H9 (cell line): ENCODE measurements around the gene INO80. TPM values are rescaled to one million over a fixed set of nuclear protein-coding genes. Genes with fewer than 3 reads are reported as not detected.

Experiments
- DNase-seq: peaks from one replicate; pipeline ENCODE4 v3.0.0-alpha.2; 2017
- H2AFZ ChIP-seq: one replicate; pipeline ENCODE4 v1.6.1; 2013; ENCODE audit warnings: mild to moderate bottlenecking, low read length, control low read depth, moderate library complexity
- H2AK5ac ChIP-seq: 2 replicates; pipeline ENCODE4 v1.6.1; 2013; ENCODE audit warnings: low read length, control low read depth, mixed read lengths; ENCODE audit not compliant: insufficient read length
- H2BK120ac ChIP-seq: one replicate; pipeline ENCODE4 v1.6.1; 2013; ENCODE audit warnings: low read depth, mild to moderate bottlenecking, low read length, control low read depth, inconsistent platforms; ENCODE audit not compliant: poor library complexity, severe bottlenecking
- H2BK12ac ChIP-seq: 2 replicates; pipeline ENCODE4 v1.6.1; 2013; ENCODE audit warnings: low read length, control low read depth, mixed read lengths, low read depth; ENCODE audit not compliant: insufficient read length
- H2BK15ac ChIP-seq: 2 replicates; pipeline ENCODE4 v1.6.1; 2013; ENCODE audit warnings: low read depth, low read length, control low read depth
- H2BK20ac ChIP-seq: one replicate; pipeline ENCODE4 v1.6.1; 2013; ENCODE audit warnings: low read depth, mild to moderate bottlenecking, low read length, control low read depth, inconsistent platforms; ENCODE audit not compliant: poor library complexity, severe bottlenecking
- H2BK5ac ChIP-seq: 2 replicates; pipeline ENCODE4 v1.6.1; 2013; ENCODE audit warnings: low read length, control low read depth, mixed read lengths; ENCODE audit not compliant: insufficient read length
- H3K14ac ChIP-seq: 2 replicates; pipeline ENCODE4 v1.6.1; 2013; ENCODE audit warnings: low read length, control low read depth; ENCODE audit not compliant: insufficient read depth
- H3K18ac ChIP-seq: 2 replicates; pipeline ENCODE4 v1.6.1; 2013; ENCODE audit warnings: low read depth, mild to moderate bottlenecking, mixed read lengths, low read length, control low read depth; ENCODE audit not compliant: insufficient read length
- H3K23ac ChIP-seq: 2 replicates; pipeline ENCODE4 v1.6.1; 2013; ENCODE audit warnings: low read length, control low read depth, mixed read lengths, low read depth; ENCODE audit not compliant: insufficient read length
- H3K23me2 ChIP-seq: 2 replicates; pipeline ENCODE4 v1.6.1; 2013; ENCODE audit warnings: low read depth, mild to moderate bottlenecking, mixed read lengths, low read length, control low read depth; ENCODE audit not compliant: insufficient read length, poor library complexity, severe bottlenecking
- H3K27ac ChIP-seq: 2 replicates; pipeline ENCODE4 v1.5.1; 2013; ENCODE audit warnings: low read length, control low read depth, mixed read lengths, low read depth; ENCODE audit not compliant: insufficient read length
- H3K27me3 ChIP-seq: 2 replicates; pipeline ENCODE4 v1.6.1; 2013; ENCODE audit warnings: low read length, control low read depth, inconsistent platforms; ENCODE audit not compliant: insufficient read depth
- H3K4ac ChIP-seq: 2 replicates; pipeline ENCODE4 v1.6.1; 2013; ENCODE audit warnings: low read depth, mild to moderate bottlenecking, control low read depth, inconsistent platforms, low read length, moderate library complexity
- H3K4me1 ChIP-seq: 2 replicates; pipeline ENCODE4 v1.6.1; 2013; ENCODE audit warnings: low read length, control low read depth, inconsistent platforms; ENCODE audit not compliant: insufficient read depth
- H3K4me2 ChIP-seq: 2 replicates; pipeline ENCODE4 v1.6.1; 2013; ENCODE audit warnings: low read length, control low read depth, mixed read lengths; ENCODE audit not compliant: insufficient read length, insufficient read depth
- H3K56ac ChIP-seq: 2 replicates; pipeline ENCODE4 v1.6.1; 2013; ENCODE audit warnings: low read depth, mild to moderate bottlenecking, mixed read lengths, low read length, control low read depth; ENCODE audit not compliant: insufficient read length
- H3K79me1 ChIP-seq: 2 replicates; pipeline ENCODE4 v1.6.1; 2013; ENCODE audit warnings: low read depth, mild to moderate bottlenecking, moderate library complexity, low read length, control low read depth, inconsistent platforms; ENCODE audit not compliant: insufficient read depth, poor library complexity, severe bottlenecking
- H3K79me2 ChIP-seq: 2 replicates; pipeline ENCODE4 v1.6.1; 2013; ENCODE audit warnings: low read length, control low read depth, inconsistent platforms; ENCODE audit not compliant: insufficient read depth
- H3K9ac ChIP-seq: 2 replicates; pipeline ENCODE4 v1.6.1; 2013; ENCODE audit warnings: low read length, control low read depth, mixed read lengths; ENCODE audit not compliant: insufficient read length; ENCODE audit errors: extremely low read depth
- H3K9me3 ChIP-seq: one replicate; pipeline ENCODE4 v1.6.1; 2013; ENCODE audit warnings: low read depth, low read length, inconsistent platforms; ENCODE audit not compliant: control insufficient read depth
- H3T11ph ChIP-seq: one replicate; pipeline ENCODE4 v1.6.1; 2013; ENCODE audit warnings: mild to moderate bottlenecking, low read length, control low read depth, inconsistent platforms
- H4K20me1 ChIP-seq: one replicate; pipeline ENCODE4 v1.6.1; 2013; ENCODE audit not compliant: control insufficient read depth, insufficient read length, insufficient read depth
- H4K5ac ChIP-seq: 2 replicates; pipeline ENCODE4 v1.6.1; 2013; ENCODE audit warnings: low read depth, mild to moderate bottlenecking, mixed read lengths, low read length, control low read depth; ENCODE audit not compliant: insufficient read length
- H4K8ac ChIP-seq: replicated peaks from 2 replicates; pipeline ENCODE4 v1.6.1; 2013; ENCODE audit warnings: low read length, control low read depth, mixed read lengths, low read depth; ENCODE audit not compliant: insufficient read length
- H4K91ac ChIP-seq: 2 replicates; pipeline ENCODE4 v1.6.1; 2013; ENCODE audit warnings: low read depth, mild to moderate bottlenecking, moderate library complexity, mixed read lengths, low read length, control low read depth; ENCODE audit not compliant: insufficient read length
- H3K27ac Mint-ChIP-seq, 3 experiments: 2 replicates in 2 of 3; 3 replicates in 1 of 3; pipeline ENCODE4 v1.8.0; 2020 to 2021; ENCODE audit warnings: mixed read lengths in 3 of 3, mild to moderate bottlenecking in 1 of 3, moderate library complexity in 1 of 3
- H3K27me3 Mint-ChIP-seq: 2 replicates; pipeline ENCODE4 v1.8.0; 2021; ENCODE audit warnings: low read depth, mild to moderate bottlenecking, moderate library complexity, mixed read lengths
- H3K36me3 Mint-ChIP-seq, 3 experiments: 2 replicates in 2 of 3; 3 replicates in 1 of 3; pipeline ENCODE4 v1.8.0; 2020 to 2021; ENCODE audit warnings: low read depth in 3 of 3, mixed read lengths in 3 of 3; ENCODE audit not compliant: insufficient read depth in 1 of 3
- H3K4me1 Mint-ChIP-seq, 2 experiments: 2 replicates each; pipeline ENCODE4 v1.8.0; 2020; ENCODE audit warnings: mixed read lengths in 2 of 2
- H3K4me3 Mint-ChIP-seq, 2 experiments: 2 replicates in 1 of 2; 3 replicates in 1 of 2; pipeline ENCODE4 v1.8.0; 2020 to 2021; ENCODE audit warnings: mild to moderate bottlenecking in 2 of 2, mixed read lengths in 2 of 2, moderate library complexity in 1 of 2
- H3K9me3 Mint-ChIP-seq, 2 experiments: 2 replicates in 1 of 2; 3 replicates in 1 of 2; pipeline ENCODE4 v1.8.0; 2020; ENCODE audit warnings: mild to moderate bottlenecking in 2 of 2, mixed read lengths in 2 of 2, moderate library complexity in 1 of 2
- CTCF ChIP-seq: fragments of 200-600 bp; sonication (generic); conservative IDR thresholded peaks from 3 replicates; pipeline ENCODE4 v1.8.0; 2021; ENCODE audit warnings: antibody characterized with exemption, mild to moderate bottlenecking
- WGBS: extraction: QIAGEN DNeasy Blood & Tissue Kit; methylation state at CpG from one replicate; pipeline ENCODE4 v1.1.7; 2013; ENCODE audit warnings: missing lambda C conversion rate, low lambda C conversion rate, mixed read lengths; ENCODE audit not compliant: insufficient read length; ENCODE audit errors: extremely low coverage; 5-methylcytosine and 5-hydroxymethylcytosine counted together
- total RNA-seq: library from RNA; stranded (reverse); gene quantifications from 2 replicates; pipeline ENCODE4 v1.2.1, GENCODE V29; 2021

The INO80 gene
- total RNA-seq, 1 experiment from 2014 or later: 29.2 TPM

- Histone ChIP-seq H3K23ac (no peak overlapping the region), H3K18ac (no peak overlapping the region), H4K5ac (no peak overlapping the region), H3T11ph (no peak overlapping the region), H2BK15ac (no peak overlapping the region), H3K14ac (no peak overlapping the region; the same call in 1 of the 2 replicates), H2AK5ac (no peak overlapping the region), H3K4me1 (peaks cover 3% of the 10 kb centered on the region; the same call in 1 of the 2 replicates), H3K27ac (no peak overlapping the region), H3K23me2 (no peaks in the 10 kb centered on the region), H4K8ac (no peak overlapping the region), H2BK12ac (no peak overlapping the region), H3K79me2 (no peaks in the 10 kb centered on the region), H3K27me3 (no peaks in the 10 kb centered on the region), H3K9me3 (no peaks in the 10 kb centered on the region), H3K56ac (no peak overlapping the region), H4K20me1 (no peaks in the 10 kb centered on the region), H4K91ac (no peak overlapping the region), H3K79me1 (no peaks in the 10 kb centered on the region), H2BK5ac (no peak overlapping the region), H3K4me2 (no peak overlapping the region), H2AFZ (no peak overlapping the region), H2BK20ac (no peak overlapping the region), H3K9ac (no peak overlapping the region), H3K4ac (no peak overlapping the region), H2BK120ac (no peak overlapping the region)
- Mint-ChIP-seq H3K27me3 (peaks cover 2% of the 10 kb centered on the region), H3K36me3 (peaks cover 10 to 24% (median 22%) of the 10 kb centered on the region in 3 experiments), H3K27ac (peak overlapping the region; percentile 62 to 93 (median 81); a peak in 4 of 7 replicates), H3K9me3 (peaks cover 2 to 3% of the 10 kb centered on the region in 2 experiments; a peak in 2 of 5 replicates), H3K4me3 (0 out of 5 replicates have a peak overlapping the region, but pooled peaks of 1 of the 2 experiments have one; percentile 18), H3K4me1 (peaks cover 30 to 37% of the 10 kb centered on the region in 2 experiments)
- no peak for DNase-seq
- no CpG with 5 or more reads among the region's 16 CpGs for WGBS
- TF ChIP-seq CTCF: no peak
These were observed 155.8 kb downstream of the INO80 start for GRCh38 chr15:40960151-40960885.
